OCI-LY3 (cell line): ENCODE data around the gene FUT8.

Experiments used
- H2AFZ ChIP-seq: fragments of 200-600, 300-600 bp; shearing (Covaris generic); 2 replicates; pipeline ENCODE4 v1.6.0; 2014; ENCODE audit warnings: antibody characterized with exemption, low read depth, low read length
- H3K27ac ChIP-seq: fragments of 200-600, 300-600 bp; sonication (generic); 2 replicates; pipeline ENCODE4 v1.5.1; 2014; ENCODE audit warnings: mild to moderate bottlenecking, low read length, moderate library complexity, mixed read lengths
- H3K27me3 ChIP-seq: fragments of 200-600, 300-600 bp; sonication (generic); 2 replicates; pipeline ENCODE4 v1.6.1; 2014; ENCODE audit warnings: low read depth, low read length, mixed read lengths
- H3K36me3 ChIP-seq: fragments of 200-600, 300-600 bp; sonication (generic); replicated peaks from 2 replicates; pipeline ENCODE3; 2014; ENCODE audit warnings: low read depth, low read length, mixed read lengths
- H3K4me1 ChIP-seq: fragments of 300-600, 200-600 bp; sonication (generic); 2 replicates; pipeline ENCODE4 v1.6.1; 2014; ENCODE audit warnings: low read length, mixed read lengths
- H3K4me2 ChIP-seq: fragments of 200-600, 300-600 bp; sonication (generic); 2 replicates; pipeline ENCODE4 v1.6.1; 2014; ENCODE audit warnings: low read length, mixed read lengths
- H3K4me3 ChIP-seq: fragments of 300-600, 200-600 bp; sonication (generic); 2 replicates; pipeline ENCODE4 v1.5.1; 2014; ENCODE audit warnings: antibody characterized with exemption, mild to moderate bottlenecking, low read length, moderate library complexity
- H3K79me2 ChIP-seq: fragments of 300-600, 200-600 bp; shearing (Covaris generic); 2 replicates; pipeline ENCODE4 v1.6.1; 2014; ENCODE audit warnings: mild to moderate bottlenecking, low read length, mixed read lengths
- H3K9ac ChIP-seq: fragments of 300-600, 200-600 bp; shearing (Covaris generic); 2 replicates; pipeline ENCODE4 v1.6.0; 2014; ENCODE audit warnings: mild to moderate bottlenecking, low read length, moderate library complexity
- H3K9me3 ChIP-seq: fragments of 200-600, 300-600 bp; shearing (Covaris generic); 2 replicates; pipeline ENCODE4 v1.6.1; 2014; ENCODE audit warnings: low read length, mixed read lengths; ENCODE audit not compliant: insufficient read depth
- H4K20me1 ChIP-seq: fragments of 200-600, 300-600 bp; sonication (generic); 2 replicates; pipeline ENCODE4 v1.6.1; 2016; ENCODE audit warnings: low read length, mixed read lengths; ENCODE audit not compliant: insufficient read depth
- EZH2phosphoT487 ChIP-seq: fragments of 200-600 bp; shearing (Covaris generic); IDR thresholded peaks from 2 replicates; pipeline ENCODE4 v1.6.1; 2018; ENCODE audit warnings: antibody characterized with exemption, mixed run types, low read depth
- TF ChIP-seq, protein P1 (sequence below): fragments of 200-600, 300-600 bp; sonication (generic); IDR thresholded peaks from 2 replicates; pipeline ENCODE4 v1.5.1; 2014; ENCODE audit warnings: antibody characterized with exemption, low read length, low read depth

Gene FUT8

GRCh38 chr14:65594153-65594881 is 181.8 kb downstream of the FUT8 start:
- Histone ChIP-seq H3K9ac (no peak overlapping the region), H3K79me2 (no peaks in the 10 kb centered on the region), H2AFZ (no peak overlapping the region), H3K27ac (no peak overlapping the region), H4K20me1 (no peaks in the 10 kb centered on the region), H3K9me3 (no peaks in the 10 kb centered on the region), H3K4me3 (no peak overlapping the region), H3K4me2 (no peak overlapping the region), H3K4me1 (no peaks in the 10 kb centered on the region), H3K36me3 (no peaks in the 10 kb centered on the region), H3K27me3 (no peaks in the 10 kb centered on the region)
- TF ChIP-seq EZH2phosphoT487 = no peak
- TF ChIP-seq, protein P1, sequence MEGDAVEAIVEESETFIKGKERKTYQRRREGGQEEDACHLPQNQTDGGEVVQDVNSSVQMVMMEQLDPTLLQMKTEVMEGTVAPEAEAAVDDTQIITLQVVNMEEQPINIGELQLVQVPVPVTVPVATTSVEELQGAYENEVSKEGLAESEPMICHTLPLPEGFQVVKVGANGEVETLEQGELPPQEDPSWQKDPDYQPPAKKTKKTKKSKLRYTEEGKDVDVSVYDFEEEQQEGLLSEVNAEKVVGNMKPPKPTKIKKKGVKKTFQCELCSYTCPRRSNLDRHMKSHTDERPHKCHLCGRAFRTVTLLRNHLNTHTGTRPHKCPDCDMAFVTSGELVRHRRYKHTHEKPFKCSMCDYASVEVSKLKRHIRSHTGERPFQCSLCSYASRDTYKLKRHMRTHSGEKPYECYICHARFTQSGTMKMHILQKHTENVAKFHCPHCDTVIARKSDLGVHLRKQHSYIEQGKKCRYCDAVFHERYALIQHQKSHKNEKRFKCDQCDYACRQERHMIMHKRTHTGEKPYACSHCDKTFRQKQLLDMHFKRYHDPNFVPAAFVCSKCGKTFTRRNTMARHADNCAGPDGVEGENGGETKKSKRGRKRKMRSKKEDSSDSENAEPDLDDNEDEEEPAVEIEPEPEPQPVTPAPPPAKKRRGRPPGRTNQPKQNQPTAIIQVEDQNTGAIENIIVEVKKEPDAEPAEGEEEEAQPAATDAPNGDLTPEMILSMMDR = no peak

- Histone ChIP-seq H3K79me2 (no peaks in the 10 kb centered on the region), H3K4me2 (no peak overlapping the region), H3K27ac (no peak overlapping the region), H3K4me3 (no peak overlapping the region), H3K36me3 (no peaks in the 10 kb centered on the region), H3K9me3 (no peaks in the 10 kb centered on the region), H3K27me3 (no peaks in the 10 kb centered on the region), H3K4me1 (no peaks in the 10 kb centered on the region), H3K9ac (no peak overlapping the region), H2AFZ (no peak overlapping the region), H4K20me1 (no peaks in the 10 kb centered on the region)
- TF ChIP-seq, protein P1 = no peak
- no peak for TF ChIP-seq EZH2phosphoT487
Observed at GRCh38 chr14:65594882-65595237, 182.3 kb downstream of the FUT8 start.

DNA sequence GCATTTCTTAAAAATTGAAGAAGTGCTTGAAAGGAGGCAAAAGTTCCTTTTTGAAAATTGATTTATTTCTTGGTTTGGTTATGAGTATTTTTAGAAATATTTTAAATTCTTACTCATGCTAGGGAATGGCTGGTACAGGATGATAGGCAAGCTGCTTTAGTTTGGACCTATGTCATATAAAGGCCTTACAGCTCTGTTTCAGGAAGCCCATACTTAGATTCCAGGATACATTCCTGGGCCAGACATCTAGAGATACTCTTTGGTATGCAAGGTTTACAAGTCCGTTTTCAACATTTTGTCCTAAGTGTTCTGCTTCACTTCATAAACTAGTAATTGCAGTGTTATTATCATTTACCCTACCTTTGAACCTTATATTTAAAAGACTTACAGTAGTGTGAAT is 186.8 kb downstream of the FUT8 start:
- no peaks in the 10 kb centered on the region for H3K9me3 ChIP-seq
- no peaks in the 10 kb centered on the region for H4K20me1 ChIP-seq
- no peak overlapping the region for H3K9ac ChIP-seq
- H3K4me1 ChIP-seq = no peaks in the 10 kb centered on the region
- H3K36me3 ChIP-seq = no peaks in the 10 kb centered on the region
- no peak overlapping the region for H3K27ac ChIP-seq
- no peaks in the 10 kb centered on the region for H3K27me3 ChIP-seq
- TF ChIP-seq, protein P1 = no peak
- no peak for TF ChIP-seq EZH2phosphoT487
- H3K4me2 ChIP-seq = no peak overlapping the region
- H3K79me2 ChIP-seq = no peaks in the 10 kb centered on the region
- H2AFZ ChIP-seq = no peak overlapping the region
- no peak overlapping the region for H3K4me3 ChIP-seq

DNA sequence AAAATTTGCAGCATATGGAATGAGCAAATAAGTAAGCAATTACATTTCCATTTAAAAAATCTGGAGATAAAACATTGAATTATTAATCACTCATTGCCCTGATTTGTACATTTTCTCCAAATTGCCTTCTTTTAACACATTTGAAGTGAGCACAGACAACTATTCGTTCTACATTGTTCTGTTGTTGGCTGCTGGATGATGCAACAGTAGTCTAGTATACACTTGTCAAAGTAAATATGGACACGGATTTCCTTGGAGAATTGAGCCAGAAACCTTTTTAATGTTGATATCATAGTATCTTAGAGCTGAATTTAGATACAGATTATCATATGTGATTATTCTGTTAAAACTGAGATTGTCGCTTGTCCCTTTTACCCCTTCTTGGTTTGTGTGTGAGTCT is 188.2 kb downstream of the FUT8 start:
- Histone ChIP-seq H3K27me3 (no peaks in the 10 kb centered on the region), H3K9me3 (no peaks in the 10 kb centered on the region), H3K9ac (no peak overlapping the region), H3K4me1 (no peaks in the 10 kb centered on the region; the same call in 1 of the 2 replicates), H3K4me2 (no peak overlapping the region), H3K79me2 (no peaks in the 10 kb centered on the region), H3K4me3 (no peak overlapping the region), H2AFZ (no peak overlapping the region), H4K20me1 (no peaks in the 10 kb centered on the region), H3K27ac (no peak overlapping the region), H3K36me3 (no peaks in the 10 kb centered on the region)
- TF ChIP-seq, protein P1 = no peak
- TF ChIP-seq EZH2phosphoT487 = no peak
